ENCODE data around the gene TRABD2B.

DNA sequence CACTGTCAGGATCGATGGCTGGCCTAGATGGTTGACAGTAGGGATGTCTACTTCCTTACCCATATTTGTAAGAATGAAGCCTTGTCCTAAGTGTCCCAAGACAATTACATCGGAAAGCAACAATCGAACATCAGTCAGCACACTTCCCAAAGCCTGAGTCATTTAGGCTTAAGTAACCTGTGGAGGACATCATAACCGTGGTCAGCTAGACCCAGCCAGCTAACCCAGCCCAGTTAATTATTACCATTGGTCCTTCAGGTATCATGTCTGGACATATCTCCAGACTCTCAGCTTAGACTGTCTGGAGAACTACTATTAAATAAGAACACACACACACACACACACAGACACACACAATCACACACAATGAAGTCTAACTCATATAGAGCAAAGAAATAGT lies 264.7 kb downstream of the TRABD2B start:
- TF ChIP-seq POLR2AphosphoS5 (IDR thresholded peaks at IDR 0.05; ENCODE audit: low read depth, low read length) (no peak), FOXP2 (optimal IDR thresholded peaks at IDR 0.05; ENCODE audit: borderline replicate concordance, extremely low read depth, extremely low read length, insufficient read depth) (no peak), SIN3A (IDR thresholded peaks at IDR 0.05; ENCODE audit: borderline replicate concordance, insufficient read depth, low read length) (no peak)

Measured in PFSK-1 (cell line).